Epithelial cell of esophagus (primary cell): ENCODE data around the gene MYRFL.

ENCODE experiments used
- DNase-seq: peaks from one replicate; pipeline ENCODE4 v3.0.0; 2010; ENCODE audit warnings: low read depth
- H3K4me3 ChIP-seq: 2 replicates; pipeline ENCODE4 v1.5.1; 2011; ENCODE audit warnings: mild to moderate bottlenecking, low read length, control low read depth
- TF ChIP-seq, protein P1 (sequence below): IDR thresholded peaks from 2 replicates; pipeline ENCODE4 v1.5.1; 2011; ENCODE audit warnings: low read depth, mild to moderate bottlenecking, low read length, control low read depth, inconsistent platforms; ENCODE audit not compliant: insufficient read depth; ENCODE audit errors: missing control alignments

The MYRFL gene

DNA sequence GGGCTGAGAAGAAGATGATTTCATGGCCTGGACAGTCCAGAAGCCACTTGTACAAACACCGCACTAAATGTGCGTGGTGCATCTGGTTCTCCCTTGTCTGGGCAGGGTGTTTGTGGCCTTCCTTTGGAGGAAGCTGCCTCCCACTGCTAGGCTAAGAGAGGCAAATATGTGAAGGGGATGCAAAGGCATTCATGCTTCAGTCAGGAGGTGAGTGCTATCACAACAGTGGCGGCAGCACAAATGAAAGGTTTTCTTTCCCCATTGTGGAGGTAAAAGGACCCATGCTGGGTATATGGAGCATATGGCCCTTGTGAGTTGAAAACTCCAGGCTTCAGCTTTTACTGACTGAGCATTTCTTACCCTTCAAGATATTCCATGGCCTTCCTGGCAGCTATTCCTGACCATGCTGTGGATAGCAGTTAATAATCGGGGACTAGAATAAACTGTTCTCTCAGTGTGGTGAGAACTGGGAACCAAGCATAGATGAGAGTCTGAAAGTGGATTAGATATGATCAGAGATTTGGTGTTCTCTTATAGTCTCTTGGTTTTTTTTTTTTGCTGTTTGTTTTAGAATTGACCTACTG, 69.9 kb downstream of the MYRFL start:
- no peak for DNase-seq
- no peak overlapping the region for H3K4me3 ChIP-seq
- TF ChIP-seq, protein P1, sequence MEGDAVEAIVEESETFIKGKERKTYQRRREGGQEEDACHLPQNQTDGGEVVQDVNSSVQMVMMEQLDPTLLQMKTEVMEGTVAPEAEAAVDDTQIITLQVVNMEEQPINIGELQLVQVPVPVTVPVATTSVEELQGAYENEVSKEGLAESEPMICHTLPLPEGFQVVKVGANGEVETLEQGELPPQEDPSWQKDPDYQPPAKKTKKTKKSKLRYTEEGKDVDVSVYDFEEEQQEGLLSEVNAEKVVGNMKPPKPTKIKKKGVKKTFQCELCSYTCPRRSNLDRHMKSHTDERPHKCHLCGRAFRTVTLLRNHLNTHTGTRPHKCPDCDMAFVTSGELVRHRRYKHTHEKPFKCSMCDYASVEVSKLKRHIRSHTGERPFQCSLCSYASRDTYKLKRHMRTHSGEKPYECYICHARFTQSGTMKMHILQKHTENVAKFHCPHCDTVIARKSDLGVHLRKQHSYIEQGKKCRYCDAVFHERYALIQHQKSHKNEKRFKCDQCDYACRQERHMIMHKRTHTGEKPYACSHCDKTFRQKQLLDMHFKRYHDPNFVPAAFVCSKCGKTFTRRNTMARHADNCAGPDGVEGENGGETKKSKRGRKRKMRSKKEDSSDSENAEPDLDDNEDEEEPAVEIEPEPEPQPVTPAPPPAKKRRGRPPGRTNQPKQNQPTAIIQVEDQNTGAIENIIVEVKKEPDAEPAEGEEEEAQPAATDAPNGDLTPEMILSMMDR: no peak

DNA sequence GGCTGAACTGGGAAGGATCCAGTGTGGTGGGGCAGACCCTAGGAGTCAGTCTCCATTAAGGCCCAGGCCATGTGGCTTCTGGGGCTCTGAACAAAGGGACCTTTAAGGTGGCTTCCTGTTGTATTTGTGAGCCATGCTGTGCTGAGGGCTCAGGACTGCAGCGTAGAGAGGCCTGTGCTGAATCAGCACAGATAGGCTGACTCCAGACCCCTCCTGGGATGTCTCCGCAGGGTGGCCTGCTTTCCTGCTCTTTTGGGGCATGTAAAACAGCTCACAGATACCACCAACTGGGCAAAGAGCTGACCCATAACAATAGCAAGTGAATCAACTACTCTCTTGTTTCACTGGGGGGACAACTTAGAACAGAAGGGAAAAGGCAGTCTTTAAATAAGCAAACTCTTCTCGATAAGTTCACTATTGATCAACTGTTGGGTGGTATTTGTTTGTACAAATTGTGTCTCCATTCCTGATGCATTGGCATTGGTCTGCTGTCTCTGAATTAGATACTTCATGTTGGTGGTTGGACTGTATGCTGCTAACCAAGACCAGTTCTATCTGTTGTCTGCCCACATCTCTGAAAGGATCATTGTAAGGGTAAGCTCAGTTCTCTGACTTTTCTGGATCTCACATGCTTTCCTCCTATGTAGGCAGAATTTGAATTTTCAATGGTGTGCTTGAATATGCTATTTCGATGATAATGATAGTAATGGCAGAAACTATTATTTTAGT, 71.8 kb downstream of the MYRFL start:
- no peak for DNase-seq
- TF ChIP-seq, protein P1: no peak
- H3K4me3 ChIP-seq: no peak overlapping the region

DNA sequence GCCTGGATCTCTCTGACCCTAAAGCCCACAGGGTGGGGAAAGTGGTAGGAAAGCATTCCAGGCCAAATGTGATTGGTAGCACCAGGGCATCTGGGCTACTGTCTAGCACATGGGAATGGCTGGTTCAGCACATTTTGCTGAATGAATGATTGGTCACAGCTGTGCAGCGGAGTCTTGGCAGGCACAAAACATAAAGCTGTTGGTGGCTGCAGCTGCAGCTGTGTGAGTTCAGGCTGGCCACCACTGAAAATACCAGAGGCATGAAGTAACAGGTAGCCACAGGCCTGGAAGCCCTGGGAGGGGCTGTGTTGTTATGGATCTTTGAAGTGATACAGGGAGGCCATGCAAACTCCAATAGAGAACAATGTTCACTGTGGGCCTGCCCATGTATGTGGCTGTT, 72.7 kb downstream of the MYRFL start:
- H3K4me3 ChIP-seq: no peak overlapping the region
- DNase-seq: peak; percentile 82
- TF ChIP-seq, protein P1: no peak

DNA sequence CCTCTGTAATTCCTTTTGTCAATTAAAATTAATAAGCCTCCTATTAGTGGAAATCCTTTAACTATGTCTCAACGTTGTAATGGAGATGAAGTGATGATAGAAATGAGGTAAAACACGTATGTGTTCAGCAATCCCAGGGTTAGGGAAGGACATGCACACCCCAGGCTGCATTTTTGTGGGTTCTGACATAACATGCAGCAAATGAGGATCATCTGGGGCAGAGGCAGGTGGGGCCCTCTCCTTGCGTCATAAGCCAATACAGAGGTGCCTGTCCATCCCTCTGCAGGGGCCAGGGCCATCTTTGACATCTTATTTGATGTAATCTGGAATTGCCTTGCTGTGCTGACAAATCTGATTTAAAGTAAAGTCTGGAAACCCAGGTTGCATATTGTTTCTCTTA, 73.2 kb downstream of the MYRFL start:
- peak; percentile 75 for DNase-seq

DNA sequence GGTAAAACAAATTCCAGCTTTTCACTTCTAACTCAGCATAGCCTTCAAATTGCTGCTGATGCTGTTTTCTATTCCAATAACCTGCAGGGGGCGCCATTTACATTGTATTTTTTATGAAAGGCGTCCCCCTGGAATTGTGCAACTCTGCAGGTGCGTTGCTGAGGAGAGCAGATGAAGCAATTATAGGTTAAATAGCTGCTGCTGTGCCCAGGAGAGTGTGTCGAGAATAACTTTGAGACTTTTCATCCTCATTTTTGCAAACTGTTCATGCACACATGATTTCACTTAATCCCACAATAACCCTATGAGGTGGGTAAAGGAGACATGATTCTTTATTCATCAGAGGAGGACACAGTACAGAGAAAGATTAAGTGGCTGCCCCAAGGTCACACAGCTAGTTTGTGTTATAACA, 75.7 kb downstream of the MYRFL start:
- DNase-seq: peak; percentile 87
- TF ChIP-seq, protein P1: peak; percentile 67
- H3K4me3 ChIP-seq: no peak overlapping the region

More for the DNA sequence above, 73.2 kb downstream of the MYRFL start:
- H3K4me3 ChIP-seq: no peak overlapping the region
- TF ChIP-seq, protein P1: no peak

DNA sequence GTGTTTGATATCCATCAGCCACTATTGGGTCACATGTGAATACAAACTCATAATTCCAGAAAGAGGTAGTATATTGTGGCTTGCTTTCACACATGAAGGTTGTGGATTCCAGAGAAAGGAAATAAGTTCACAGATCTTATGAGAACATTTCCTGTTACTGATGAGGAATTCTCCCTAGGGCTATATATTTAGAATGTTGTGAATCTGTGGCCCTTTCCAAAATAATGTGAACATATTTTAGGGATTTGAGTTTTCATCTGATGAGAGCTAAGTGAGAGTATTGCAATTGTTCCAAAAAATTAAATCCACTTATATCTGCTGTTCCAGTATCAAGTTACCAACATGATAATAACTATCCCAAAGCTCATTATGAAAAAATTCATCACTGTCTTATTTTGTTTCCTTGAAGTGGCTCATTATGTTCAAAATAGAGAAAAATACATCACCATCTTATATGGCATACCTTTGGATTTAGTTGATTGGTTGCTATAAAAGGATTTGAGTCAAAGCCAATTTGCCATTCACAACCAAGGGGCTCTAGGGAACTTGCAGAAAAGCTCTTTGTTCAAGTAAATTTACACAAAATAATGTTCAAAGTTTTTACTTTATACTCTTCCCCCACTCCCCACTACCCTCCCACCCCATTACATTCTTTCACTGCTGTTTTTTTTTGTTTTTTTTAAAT, 76.3 kb downstream of the MYRFL start:
- no peak overlapping the region for H3K4me3 ChIP-seq
- DNase-seq: peak; percentile 6
- TF ChIP-seq, protein P1: no peak
